HepG2 (cell line): ENCODE data around the gene ANXA6. TPM values are rescaled to one million over a fixed set of nuclear protein-coding genes. Genes with fewer than 3 reads are reported as not detected.
A peak's percentile ranks its signal among the peaks of the same experiment; 100 is the strongest.

Source experiments
- CEBPG ChIP-seq: IDR thresholded peaks from 2 replicates; pipeline ENCODE4 v1.6.1; 2016
- KAT8 ChIP-seq: IDR thresholded peaks from 2 replicates; pipeline ENCODE4 v1.6.1; 2016; ENCODE audit warnings: missing genetic modification reagents, missing compliant biosample characterization
- KDM4B ChIP-seq: sonication (generic); formaldehyde crosslinking; IDR thresholded peaks from 2 replicates; pipeline ENCODE4 v1.4.0; 2020; ENCODE audit warnings: missing genetic modification reagents
- MED13 ChIP-seq: sonication (generic); formaldehyde crosslinking; IDR thresholded peaks from 2 replicates; pipeline ENCODE4 v1.5.0; 2020; ENCODE audit warnings: missing genetic modification reagents
- NAIF1 ChIP-seq: sonication (generic); formaldehyde crosslinking; IDR thresholded peaks from 2 replicates; pipeline ENCODE4 v1.5.0; 2020; ENCODE audit warnings: mild to moderate bottlenecking, missing genetic modification reagents, borderline replicate concordance
- NR2F6 ChIP-seq, 2 experiments: IDR thresholded peaks; 2 replicates each; pipeline ENCODE4 v1.6.1; 2016; ENCODE audit warnings: antibody characterized with exemption in 1 of 2, mild to moderate bottlenecking in 1 of 2
- RXRA ChIP-seq: sonication (generic); formaldehyde crosslinking; IDR thresholded peaks from 2 replicates; pipeline ENCODE4 v1.5.1; 2020; ENCODE audit warnings: missing genetic modification reagents
- TGIF2 ChIP-seq: IDR thresholded peaks from 2 replicates; pipeline ENCODE4 v1.6.1; 2016; ENCODE audit warnings: control low read depth, missing compliant biosample characterization
- ZNF792 ChIP-seq: IDR thresholded peaks from 2 replicates; pipeline ENCODE4 v1.6.1; 2016
- ZSCAN29 ChIP-seq: sonication (generic); formaldehyde crosslinking; conservative IDR thresholded peaks from 2 replicates; pipeline ENCODE4 v1.4.0; 2020; ENCODE audit warnings: mild to moderate bottlenecking, missing genetic modification reagents
- polyA plus RNA-seq, 8 experiments: library from polyadenylated mRNA; depleted of rRNA in 3 of 8; stranded (reverse) in 7 of 8; unstranded in 1 of 8; fragments of >200 nt; fragmentation: Illumina TruSeq in 4 of 8; extraction: Trizol in 4 of 8; gene quantifications; 2 replicates each; pipeline versions ENCODE4 v1.2.1 to v1.2.3, GENCODE V29; 2011 to 2016; ENCODE audit warnings: low read depth in 4 of 8, missing spikeins in 1 of 8, mixed read lengths in 1 of 8; ENCODE audit not compliant: insufficient read depth in 1 of 8
- total RNA-seq, 5 experiments: library from RNA; depleted of rRNA; stranded (reverse); fragments of >200 nt; fragmentation: Illumina TruSeq; extraction: Trizol; gene quantifications; 2 replicates each; pipeline ENCODE4 v1.2.3, GENCODE V29; 2016; ENCODE audit warnings: low read depth in 1 of 5
- TF ChIP-seq, protein P1 (sequence below): sonication (generic); formaldehyde crosslinking; IDR thresholded peaks from 2 replicates; pipeline ENCODE4 v1.4.0; 2020; ENCODE audit warnings: mild to moderate bottlenecking, missing genetic modification reagents
- TF ChIP-seq, protein P2 (sequence below): sonication (generic); IDR thresholded peaks from 2 replicates; pipeline ENCODE4 v1.6.1; 2016; ENCODE audit warnings: low read depth, borderline replicate concordance
- TF ChIP-seq, protein P3 (sequence below): sonication (generic); formaldehyde crosslinking; IDR thresholded peaks from 2 replicates; pipeline ENCODE4 v1.4.0; 2020; ENCODE audit warnings: missing genetic modification reagents, borderline replicate concordance
- TF ChIP-seq, protein P4 (sequence below): sonication (generic); formaldehyde crosslinking; IDR thresholded peaks from 2 replicates; pipeline ENCODE4 v1.8.1; 2023; ENCODE audit warnings: mild to moderate bottlenecking, moderate library complexity, missing genetic modification reagents
- TF ChIP-seq, protein P5 (sequence below): sonication (generic); formaldehyde crosslinking; IDR thresholded peaks from 2 replicates; pipeline ENCODE4 v1.5.1; 2020; ENCODE audit warnings: mild to moderate bottlenecking, missing genetic modification reagents
- TF ChIP-seq, protein P6 (sequence below): sonication (generic); formaldehyde crosslinking; conservative IDR thresholded peaks from 2 replicates; pipeline ENCODE4 v1.8.0; 2022; ENCODE audit warnings: low read depth, missing genetic modification reagents

The ANXA6 gene
- total and polyA plus RNA-seq, 2 of the 13 experiments (the other 11 are each of a cell fraction or from before 2014, with no cell fraction given) = 103 to 125 TPM

DNA sequence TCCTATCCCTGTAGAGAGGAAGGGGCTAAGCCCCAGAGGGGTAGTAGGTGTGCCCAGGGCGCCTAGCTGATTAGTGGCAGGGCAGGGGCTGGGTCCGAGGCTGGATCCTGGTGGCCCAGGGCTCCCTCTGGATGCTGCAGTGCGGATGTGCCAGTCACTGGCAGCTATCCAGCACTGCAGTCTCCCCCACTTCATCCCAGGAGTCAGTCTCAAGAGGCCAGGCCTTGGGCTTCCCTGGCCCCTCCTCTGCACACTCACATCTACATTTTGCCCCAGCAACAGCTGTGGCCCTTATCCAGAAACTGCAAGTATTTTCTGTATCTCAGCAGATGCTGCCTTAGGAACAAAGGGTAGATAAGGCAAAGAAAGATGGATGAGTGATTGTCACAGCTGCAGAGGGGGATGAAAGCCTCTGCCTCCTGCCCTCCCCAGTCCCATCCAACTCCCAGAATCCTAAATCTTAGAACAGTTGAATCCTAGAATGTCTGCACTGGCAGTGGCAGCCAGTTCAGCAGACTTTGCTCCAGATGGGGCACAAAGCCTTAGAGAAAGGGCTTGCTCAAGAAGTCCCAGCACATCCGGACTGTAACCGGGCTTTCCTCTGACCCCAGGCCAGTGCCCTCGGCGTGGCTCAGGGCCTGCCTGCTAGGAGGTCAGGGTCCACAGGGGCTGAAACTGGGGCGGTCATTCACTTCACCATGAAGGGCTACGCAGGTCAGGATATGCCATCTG lies 1.6 kb downstream of the ANXA6 start (continued):
- TF ChIP-seq ZNF792 (CRISPR knock-in tag) (0 out of 2 replicates have a peak, but pooled peaks have one; percentile 29), KDM4B (CRISPR knock-in tag) (0 out of 2 replicates have a peak, but pooled peaks have one; percentile 22), RXRA (CRISPR knock-in tag) (peak; percentile 87), ZSCAN29 (CRISPR knock-in tag) (peak; percentile 76), NAIF1 (CRISPR knock-in tag) (no peak), MED13 (no peak), CEBPG (CRISPR knock-in tag) (peak; percentile 49), TGIF2 (CRISPR knock-in tag) (peak; percentile 79), NR2F6 (IDR thresholded peaks at IDR 0.05) (peak; percentile 77), NR2F6 (CRISPR knock-in tag; IDR thresholded peaks at IDR 0.05) (peak; percentile 87), KAT8 (CRISPR knock-in tag) (peak; percentile 58; the same call in 1 of the 2 replicates)
- TF ChIP-seq, protein P1, sequence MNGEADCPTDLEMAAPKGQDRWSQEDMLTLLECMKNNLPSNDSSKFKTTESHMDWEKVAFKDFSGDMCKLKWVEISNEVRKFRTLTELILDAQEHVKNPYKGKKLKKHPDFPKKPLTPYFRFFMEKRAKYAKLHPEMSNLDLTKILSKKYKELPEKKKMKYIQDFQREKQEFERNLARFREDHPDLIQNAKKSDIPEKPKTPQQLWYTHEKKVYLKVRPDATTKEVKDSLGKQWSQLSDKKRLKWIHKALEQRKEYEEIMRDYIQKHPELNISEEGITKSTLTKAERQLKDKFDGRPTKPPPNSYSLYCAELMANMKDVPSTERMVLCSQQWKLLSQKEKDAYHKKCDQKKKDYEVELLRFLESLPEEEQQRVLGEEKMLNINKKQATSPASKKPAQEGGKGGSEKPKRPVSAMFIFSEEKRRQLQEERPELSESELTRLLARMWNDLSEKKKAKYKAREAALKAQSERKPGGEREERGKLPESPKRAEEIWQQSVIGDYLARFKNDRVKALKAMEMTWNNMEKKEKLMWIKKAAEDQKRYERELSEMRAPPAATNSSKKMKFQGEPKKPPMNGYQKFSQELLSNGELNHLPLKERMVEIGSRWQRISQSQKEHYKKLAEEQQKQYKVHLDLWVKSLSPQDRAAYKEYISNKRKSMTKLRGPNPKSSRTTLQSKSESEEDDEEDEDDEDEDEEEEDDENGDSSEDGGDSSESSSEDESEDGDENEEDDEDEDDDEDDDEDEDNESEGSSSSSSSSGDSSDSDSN = peak; percentile 84
- TF ChIP-seq, protein P2, sequence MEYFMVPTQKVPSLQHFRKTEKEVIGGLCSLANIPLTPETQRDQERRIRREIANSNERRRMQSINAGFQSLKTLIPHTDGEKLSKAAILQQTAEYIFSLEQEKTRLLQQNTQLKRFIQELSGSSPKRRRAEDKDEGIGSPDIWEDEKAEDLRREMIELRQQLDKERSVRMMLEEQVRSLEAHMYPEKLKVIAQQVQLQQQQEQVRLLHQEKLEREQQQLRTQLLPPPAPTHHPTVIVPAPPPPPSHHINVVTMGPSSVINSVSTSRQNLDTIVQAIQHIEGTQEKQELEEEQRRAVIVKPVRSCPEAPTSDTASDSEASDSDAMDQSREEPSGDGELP = peak; percentile 54; the same call in 1 of the 2 replicates
- TF ChIP-seq, protein P3, sequence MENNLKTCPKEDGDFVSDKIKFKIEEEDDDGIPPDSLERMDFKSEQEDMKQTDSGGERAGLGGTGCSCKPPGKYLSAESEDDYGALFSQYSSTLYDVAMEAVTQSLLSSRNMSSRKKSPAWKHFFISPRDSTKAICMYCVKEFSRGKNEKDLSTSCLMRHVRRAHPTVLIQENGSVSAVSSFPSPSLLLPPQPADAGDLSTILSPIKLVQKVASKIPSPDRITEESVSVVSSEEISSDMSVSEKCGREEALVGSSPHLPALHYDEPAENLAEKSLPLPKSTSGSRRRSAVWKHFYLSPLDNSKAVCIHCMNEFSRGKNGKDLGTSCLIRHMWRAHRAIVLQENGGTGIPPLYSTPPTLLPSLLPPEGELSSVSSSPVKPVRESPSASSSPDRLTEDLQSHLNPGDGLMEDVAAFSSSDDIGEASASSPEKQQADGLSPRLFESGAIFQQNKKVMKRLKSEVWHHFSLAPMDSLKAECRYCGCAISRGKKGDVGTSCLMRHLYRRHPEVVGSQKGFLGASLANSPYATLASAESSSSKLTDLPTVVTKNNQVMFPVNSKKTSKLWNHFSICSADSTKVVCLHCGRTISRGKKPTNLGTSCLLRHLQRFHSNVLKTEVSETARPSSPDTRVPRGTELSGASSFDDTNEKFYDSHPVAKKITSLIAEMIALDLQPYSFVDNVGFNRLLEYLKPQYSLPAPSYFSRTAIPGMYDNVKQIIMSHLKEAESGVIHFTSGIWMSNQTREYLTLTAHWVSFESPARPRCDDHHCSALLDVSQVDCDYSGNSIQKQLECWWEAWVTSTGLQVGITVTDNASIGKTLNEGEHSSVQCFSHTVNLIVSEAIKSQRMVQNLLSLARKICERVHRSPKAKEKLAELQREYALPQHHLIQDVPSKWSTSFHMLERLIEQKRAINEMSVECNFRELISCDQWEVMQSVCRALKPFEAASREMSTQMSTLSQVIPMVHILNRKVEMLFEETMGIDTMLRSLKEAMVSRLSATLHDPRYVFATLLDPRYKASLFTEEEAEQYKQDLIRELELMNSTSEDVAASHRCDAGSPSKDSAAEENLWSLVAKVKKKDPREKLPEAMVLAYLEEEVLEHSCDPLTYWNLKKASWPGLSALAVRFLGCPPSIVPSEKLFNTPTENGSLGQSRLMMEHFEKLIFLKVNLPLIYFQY (CRISPR knock-in tag) = no peak; the same call in 1 of the 2 replicates
- TF ChIP-seq, protein P4, sequence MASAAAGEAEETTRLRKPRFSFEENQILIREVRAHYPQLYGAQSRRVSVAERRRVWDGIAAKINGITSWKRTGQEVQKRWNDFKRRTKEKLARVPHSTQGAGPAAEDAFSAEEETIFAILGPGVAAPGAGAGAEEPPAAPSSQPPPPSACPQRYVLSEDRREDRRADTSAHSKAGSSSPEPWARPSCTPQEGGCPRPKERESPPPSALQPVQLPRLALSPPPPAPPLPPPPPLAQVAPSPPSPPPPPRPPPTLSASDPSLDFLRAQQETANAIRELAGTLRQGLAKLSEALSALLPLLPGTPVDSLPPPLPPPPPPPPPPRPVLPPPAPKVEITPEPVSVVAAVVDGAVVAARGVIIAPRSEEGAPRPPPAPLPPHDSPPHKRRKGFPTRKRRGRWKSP = 0 out of 2 replicates have a peak, but pooled peaks have one; percentile 29
- TF ChIP-seq, protein P5, sequence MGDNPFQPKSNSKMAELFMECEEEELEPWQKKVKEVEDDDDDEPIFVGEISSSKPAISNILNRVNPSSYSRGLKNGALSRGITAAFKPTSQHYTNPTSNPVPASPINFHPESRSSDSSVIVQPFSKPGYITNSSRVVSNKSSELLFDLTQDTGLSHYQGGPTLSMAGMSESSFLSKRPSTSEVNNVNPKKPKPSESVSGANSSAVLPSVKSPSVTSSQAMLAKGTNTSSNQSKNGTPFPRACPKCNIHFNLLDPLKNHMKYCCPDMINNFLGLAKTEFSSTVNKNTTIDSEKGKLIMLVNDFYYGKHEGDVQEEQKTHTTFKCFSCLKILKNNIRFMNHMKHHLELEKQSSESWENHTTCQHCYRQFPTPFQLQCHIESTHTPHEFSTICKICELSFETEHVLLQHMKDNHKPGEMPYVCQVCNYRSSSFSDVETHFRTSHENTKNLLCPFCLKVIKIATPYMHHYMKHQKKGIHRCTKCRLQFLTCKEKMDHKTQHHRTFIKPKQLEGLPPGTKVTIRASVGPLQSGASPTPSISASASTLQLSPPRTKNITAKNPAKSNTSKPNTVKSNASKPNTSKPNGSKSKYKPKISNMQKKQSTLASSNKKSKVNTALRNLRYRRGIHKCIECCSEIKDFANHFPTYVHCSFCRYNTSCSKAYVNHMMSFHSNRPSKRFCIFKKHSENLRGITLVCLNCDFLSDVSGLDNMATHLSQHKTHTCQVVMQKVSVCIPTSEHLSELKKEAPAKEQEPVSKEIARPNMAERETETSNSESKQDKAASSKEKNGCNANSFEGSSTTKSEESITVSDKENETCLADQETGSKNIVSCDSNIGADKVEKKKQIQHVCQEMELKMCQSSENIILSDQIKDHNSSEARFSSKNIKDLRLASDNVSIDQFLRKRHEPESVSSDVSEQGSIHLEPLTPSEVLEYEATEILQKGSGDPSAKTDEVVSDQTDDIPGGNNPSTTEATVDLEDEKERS (CRISPR knock-in tag) = peak; percentile 60; the same call in 1 of the 2 replicates
- TF ChIP-seq, protein P6, sequence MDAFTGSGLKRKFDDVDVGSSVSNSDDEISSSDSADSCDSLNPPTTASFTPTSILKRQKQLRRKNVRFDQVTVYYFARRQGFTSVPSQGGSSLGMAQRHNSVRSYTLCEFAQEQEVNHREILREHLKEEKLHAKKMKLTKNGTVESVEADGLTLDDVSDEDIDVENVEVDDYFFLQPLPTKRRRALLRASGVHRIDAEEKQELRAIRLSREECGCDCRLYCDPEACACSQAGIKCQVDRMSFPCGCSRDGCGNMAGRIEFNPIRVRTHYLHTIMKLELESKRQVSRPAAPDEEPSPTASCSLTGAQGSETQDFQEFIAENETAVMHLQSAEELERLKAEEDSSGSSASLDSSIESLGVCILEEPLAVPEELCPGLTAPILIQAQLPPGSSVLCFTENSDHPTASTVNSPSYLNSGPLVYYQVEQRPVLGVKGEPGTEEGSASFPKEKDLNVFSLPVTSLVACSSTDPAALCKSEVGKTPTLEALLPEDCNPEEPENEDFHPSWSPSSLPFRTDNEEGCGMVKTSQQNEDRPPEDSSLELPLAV = no peak
